ENCODE measurements around the gene IFI27L2. TPM values are rescaled to one million over a fixed set of nuclear protein-coding genes. Genes with fewer than 3 reads are reported as not detected.

The IFI27L2 gene
- total and polyA plus RNA-seq, 2 of the 8 experiments (the other 6 are each of a cell fraction or from before 2014, with no cell fraction given) = 14.0 to 69.6 TPM

DNA sequence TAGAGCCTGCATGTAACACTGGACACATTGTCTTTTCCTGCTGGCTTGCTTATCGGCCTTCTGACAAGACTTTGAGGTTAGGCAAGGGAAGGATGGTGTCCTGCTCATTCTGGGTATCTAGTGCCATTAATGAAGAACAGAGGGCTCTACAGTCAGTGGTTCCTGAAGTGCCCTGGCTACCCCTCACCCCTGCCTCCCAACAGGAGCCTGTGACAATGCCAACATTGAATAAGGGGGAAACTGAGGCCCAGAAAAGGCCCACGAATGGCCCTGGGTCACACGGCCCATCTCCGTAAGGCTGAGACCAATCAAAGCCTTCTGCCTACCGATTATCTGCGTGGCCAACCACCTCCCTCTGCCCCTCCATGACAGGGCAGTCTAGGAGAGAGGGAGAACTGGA lies 2.1 kb downstream of the IFI27L2 start:
- Histone ChIP-seq H3K36me3 (ENCODE audit: control insufficient read depth in 2 of 4, insufficient read depth in 4 of 4, low read length in 3 of 4) (no peaks in the 10 kb centered on the region), H3K18ac (ENCODE audit: extremely low read depth, low read length) (no peak overlapping the region)
- peak in 1 of 2 experiments; percentile 17 for DNase-seq (ENCODE audit: low read depth in 1 of 2, low spot score in 2 of 2)
- TF ChIP-seq, protein P1, sequence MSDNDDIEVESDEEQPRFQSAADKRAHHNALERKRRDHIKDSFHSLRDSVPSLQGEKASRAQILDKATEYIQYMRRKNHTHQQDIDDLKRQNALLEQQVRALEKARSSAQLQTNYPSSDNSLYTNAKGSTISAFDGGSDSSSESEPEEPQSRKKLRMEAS (IDR thresholded peaks at IDR 0.05) = no peak
- TF ChIP-seq, protein P2, sequence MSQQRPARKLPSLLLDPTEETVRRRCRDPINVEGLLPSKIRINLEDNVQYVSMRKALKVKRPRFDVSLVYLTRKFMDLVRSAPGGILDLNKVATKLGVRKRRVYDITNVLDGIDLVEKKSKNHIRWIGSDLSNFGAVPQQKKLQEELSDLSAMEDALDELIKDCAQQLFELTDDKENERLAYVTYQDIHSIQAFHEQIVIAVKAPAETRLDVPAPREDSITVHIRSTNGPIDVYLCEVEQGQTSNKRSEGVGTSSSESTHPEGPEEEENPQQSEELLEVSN (IDR thresholded peaks at IDR 0.05) = no peak
- TF ChIP-seq, protein P3, sequence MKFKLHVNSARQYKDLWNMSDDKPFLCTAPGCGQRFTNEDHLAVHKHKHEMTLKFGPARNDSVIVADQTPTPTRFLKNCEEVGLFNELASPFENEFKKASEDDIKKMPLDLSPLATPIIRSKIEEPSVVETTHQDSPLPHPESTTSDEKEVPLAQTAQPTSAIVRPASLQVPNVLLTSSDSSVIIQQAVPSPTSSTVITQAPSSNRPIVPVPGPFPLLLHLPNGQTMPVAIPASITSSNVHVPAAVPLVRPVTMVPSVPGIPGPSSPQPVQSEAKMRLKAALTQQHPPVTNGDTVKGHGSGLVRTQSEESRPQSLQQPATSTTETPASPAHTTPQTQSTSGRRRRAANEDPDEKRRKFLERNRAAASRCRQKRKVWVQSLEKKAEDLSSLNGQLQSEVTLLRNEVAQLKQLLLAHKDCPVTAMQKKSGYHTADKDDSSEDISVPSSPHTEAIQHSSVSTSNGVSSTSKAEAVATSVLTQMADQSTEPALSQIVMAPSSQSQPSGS (IDR thresholded peaks at IDR 0.05; ENCODE audit: low read length) = no peak
- TF ChIP-seq PHF8 (conservative IDR thresholded peaks at IDR 0.05; ENCODE audit: low read depth, low read length) (no peak), POLR2A (IDR thresholded peaks at IDR 0.05; ENCODE audit: control extremely low read depth in 1 of 2, low read depth in 2 of 2, low read length in 2 of 2) (no peak), CHD2 (IDR thresholded peaks at IDR 0.05; ENCODE audit: low read length) (no peak), SUZ12 (IDR thresholded peaks at IDR 0.05; ENCODE audit: low read length) (no peak), NANOG (IDR thresholded peaks at IDR 0.05; ENCODE audit: insufficient read depth, low read depth, low read length, poor library complexity, severe bottlenecking) (no peak)

More for the DNA sequence above, 2.1 kb downstream of the IFI27L2 start:
- Histone ChIP-seq H3K9ac (replicated peaks in 1 of 4; ENCODE audit: extremely low read depth in 1 of 4, low read depth in 3 of 4, low read length in 3 of 4) (no peak overlapping the region), H2BK15ac (ENCODE audit: low read length) (no peak overlapping the region), H3K4me2 (ENCODE audit: insufficient read depth in 1 of 2, low read depth in 2 of 2, low read length in 2 of 2) (no peak overlapping the region), H3K4me3 (ENCODE audit: extremely low read depth in 1 of 4, insufficient read depth in 2 of 4, low read depth in 3 of 4, low read length in 4 of 4) (no peak overlapping the region), H3K56ac (replicated peaks; ENCODE audit: insufficient read length, low read depth, low read length) (no peak overlapping the region), H4K91ac (replicated peaks; ENCODE audit: insufficient read length, low read length) (no peak overlapping the region), H2AK5ac (ENCODE audit: low read depth, low read length) (no peak overlapping the region), H3K23me2 (ENCODE audit: low read depth, low read length) (peaks cover 9% of the 10 kb centered on the region; the same call in 1 of the 2 replicates), H4K5ac (ENCODE audit: insufficient read length, low read depth, low read length) (no peak overlapping the region), H3K23ac (ENCODE audit: insufficient read length) (no peak overlapping the region), H2BK12ac (ENCODE audit: low read depth, low read length) (no peak overlapping the region), H3K79me2 (ENCODE audit: control insufficient read depth in 1 of 2, insufficient read depth in 2 of 2, low read length in 2 of 2) (no peaks in the 10 kb centered on the region), H3K79me1 (ENCODE audit: low read depth, low read length) (no peaks in the 10 kb centered on the region), H3K27ac (ENCODE audit: low read depth, low read length) (no peak overlapping the region), H3K9me3 (ENCODE audit: insufficient read depth in 2 of 2, low read depth in 1 of 2, low read length in 1 of 2) (no peaks in the 10 kb centered on the region), H2BK20ac (ENCODE audit: low read length) (no peak overlapping the region), H3K4me1 (replicated peaks in 1 of 4; ENCODE audit: control insufficient read depth in 3 of 4, insufficient read depth in 4 of 4, low read length in 3 of 4) (peaks cover 0 to 4% (median 2%) of the 10 kb centered on the region in 4 experiments; a peak in 3 of 7 replicates), H2AFZ (ENCODE audit: low read length) (no peak overlapping the region), H4K8ac (ENCODE audit: extremely low read depth, insufficient read depth, low read length) (no peak overlapping the region), H3K27me3 (replicated peaks in 1 of 4; ENCODE audit: control insufficient read depth in 3 of 4, extremely low read depth in 1 of 4, insufficient read depth in 3 of 4, low read length in 3 of 4) (no peaks in the 10 kb centered on the region; a peak in 2 of 7 replicates), H3K14ac (ENCODE audit: insufficient read length) (no peak overlapping the region), H2BK120ac (replicated peaks; ENCODE audit: low read depth, low read length) (no peak overlapping the region), H3K4ac (replicated peaks; ENCODE audit: insufficient read length, low read depth, low read length) (no peak overlapping the region), H4K20me1 (replicated peaks in 1 of 2; ENCODE audit: control insufficient read depth in 1 of 2, insufficient read depth in 2 of 2, low read length in 2 of 2) (no peaks in the 10 kb centered on the region), H2BK5ac (ENCODE audit: low read depth, low read length) (no peak overlapping the region)
- CTCF ChIA-PET (ENCODE audit: partially characterized antibody) = interaction anchor here (0.6 to 2.7 kb wide), 8 partner anchors 16 to 963 kb away, joined by 3 to 9 read pairs (median 6); partner anchors contain the start of gene IFI27
- FAIRE-seq = no peak
- WGBS, 2 experiments (ENCODE audit: extremely low coverage in 1 of 2, insufficient coverage in 1 of 2, insufficient read length in 1 of 2, insufficient replicate concordance in 2 of 2, low coverage in 1 of 2, low lambda C conversion rate in 2 of 2, missing lambda C conversion rate in 1 of 2) = 86% methylated on average over 6 of the region's 6 CpGs; no CpG with 5 or more reads in 1 of the 2 experiments
- POLR2A ChIA-PET (ENCODE audit: partially characterized antibody) = interaction anchor here (1.1 to 2.7 kb wide), 2 partner anchors 10 to 13 kb away, joined by 3 to 11 read pairs; no protein-coding TSS in a partner anchor
